GM19397 (cell line): ENCODE results near the gene CCDC93.

Experiments
- ATAC-seq: cut with Tn5 transposase; IDR thresholded peaks from one replicate; pipeline ENCODE4 v1.9.1; 2021; ENCODE audit warnings: mild to moderate bottlenecking, moderate library complexity; ENCODE audit not compliant: unreplicated experiment

CCDC93 gene

GRCh38 chr2:117921520-117921919 lies 92.3 kb downstream of the CCDC93 start:
- no peak for ATAC-seq

GRCh38 chr2:117918608-117919007 lies 95.3 kb downstream of the CCDC93 start:
- ATAC-seq: no peak

GRCh38 chr2:117917223-117917917 lies 96.5 kb downstream of the CCDC93 start:
- no peak for ATAC-seq

- ATAC-seq: no peak
Observed at GRCh38 chr2:117902933-117903332, 110.9 kb downstream of the CCDC93 start.

GRCh38 chr2:117888897-117889296 lies 125.0 kb downstream of the CCDC93 start:
- no peak for ATAC-seq

GRCh38 chr2:117885308-117885707 lies 128.6 kb downstream of the CCDC93 start:
- no peak for ATAC-seq

GRCh38 chr2:117879003-117879402 lies 134.9 kb downstream of the CCDC93 start:
- no peak for ATAC-seq

GRCh38 chr2:117875786-117876185 lies 138.1 kb downstream of the CCDC93 start:
- no peak for ATAC-seq
